GM19324 (cell line): Measurements from ENCODE around the gene MEF2A.
"Not testable (repeated sequence)": the region's sequence is repeated elsewhere in the genome, so short reads cannot be mapped to it uniquely, and the experiment has no call there.

ENCODE experiments used
- ATAC-seq: cut with Tn5 transposase; IDR thresholded peaks from one replicate; pipeline ENCODE4 v1.9.1; 2021; ENCODE audit warnings: mild to moderate bottlenecking, moderate library complexity; ENCODE audit not compliant: unreplicated experiment, low FRiP score

The MEF2A gene

GRCh38 chr15:99745370-99746086 is 179.7 kb downstream of the MEF2A start:
- ATAC-seq = no peak

- ATAC-seq = no peak
These were observed 183.6 kb downstream of the MEF2A start for GRCh38 chr15:99749386-99749785.

GRCh38 chr15:99750326-99750725 is 184.5 kb downstream of the MEF2A start:
- not testable (repeated sequence) for ATAC-seq

- no peak for ATAC-seq
These were observed 186.8 kb downstream of the MEF2A start for GRCh38 chr15:99752556-99752955.

GRCh38 chr15:99753066-99753465 is 187.3 kb downstream of the MEF2A start:
- ATAC-seq = no peak

- peak; percentile 67 for ATAC-seq
These were observed 190.1 kb downstream of the MEF2A start for GRCh38 chr15:99755692-99756409.

GRCh38 chr15:99762288-99762687 is 196.5 kb downstream of the MEF2A start:
- no peak for ATAC-seq

- no peak for ATAC-seq
These were observed 198.0 kb downstream of the MEF2A start for GRCh38 chr15:99763827-99764226.

GRCh38 chr15:99764522-99764921 is 198.7 kb downstream of the MEF2A start:
- ATAC-seq = no peak
